SW480 (cell line): ENCODE results near the gene RRAGA.
A peak's percentile ranks its signal among the peaks of the same experiment; 100 is the strongest.
"Not testable (repeated sequence)": the region's sequence is repeated elsewhere in the genome, so short reads cannot be mapped to it uniquely, and the experiment has no call there.

ENCODE experiments used
- DNase-seq: peaks from one replicate; pipeline ENCODE4 v3.0.0-alpha.2; 2016; ENCODE audit warnings: low spot score

The RRAGA gene

DNA sequence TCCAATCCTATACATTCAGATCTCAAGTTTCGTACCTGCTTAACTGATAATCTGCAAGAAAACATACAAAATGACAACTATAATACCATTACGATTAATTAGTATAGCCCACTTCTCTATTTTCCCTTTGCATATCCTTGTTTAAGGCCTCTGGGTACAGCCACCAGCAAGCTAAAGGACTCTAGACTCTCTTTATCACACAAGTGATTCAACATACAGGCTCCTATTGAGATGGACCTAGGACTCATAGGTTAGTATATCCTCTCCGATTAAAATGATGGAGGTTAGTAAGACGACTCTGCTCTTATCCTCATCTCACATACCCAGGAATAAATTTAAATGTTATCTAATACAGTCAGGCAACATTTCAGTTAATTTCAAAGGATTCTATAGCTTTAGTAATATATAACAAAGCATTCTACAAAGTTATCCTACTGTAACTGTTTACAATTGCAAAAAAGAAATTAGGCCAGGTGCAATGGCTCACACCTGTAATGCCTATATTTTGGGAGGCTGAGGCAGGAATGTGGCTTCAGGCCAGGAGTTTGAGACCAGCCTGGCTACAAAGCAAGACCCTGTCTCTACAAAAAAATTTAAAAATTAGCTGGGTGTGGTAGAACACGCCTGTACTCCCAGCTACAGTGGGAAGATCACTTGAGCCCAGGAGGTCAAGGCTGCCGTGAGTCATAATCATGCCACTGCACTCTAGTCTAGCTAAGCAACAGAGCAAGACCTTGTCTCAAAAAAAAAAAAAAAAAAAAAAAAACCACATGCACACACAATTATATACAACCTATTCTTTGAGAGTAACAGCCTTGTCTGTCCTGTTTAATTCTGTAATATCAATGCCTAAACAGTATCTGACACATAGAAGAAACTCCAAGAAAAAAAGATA lies 38.1 kb downstream of the RRAGA start:
- peak; percentile 36 for DNase-seq

GRCh38 chr9:19097431-19097830 lies 48.2 kb downstream of the RRAGA start:
- not testable (repeated sequence) for DNase-seq
